ENCODE results near the gene PRR5. TPM values are rescaled to one million over a fixed set of nuclear protein-coding genes. Genes with fewer than 3 reads are reported as not detected.

PRR5 gene
- total RNA-seq, 2 donors from 2014 or later = 12.5 to 20.4 TPM

- DNase-seq (peak; percentile 84 to 89 (median 87)), ATAC-seq (peak; percentile 95)
- H3K36me3 ChIP-seq (replicated peaks in 1 of 2; ENCODE audit: insufficient read depth in 1 of 2, low read depth in 2 of 2) = no peaks in the 10 kb centered on the region
- intact Hi-C loops (cut with DNase I) = no loop called here
- no peaks in the 10 kb centered on the region for H3K9me3 ChIP-seq
- TF ChIP-seq CTCF (IDR thresholded peaks at IDR 0.05) (peak; percentile 97 to 99 (median 98)), POLR2A (IDR thresholded peaks at IDR 0.05) (no peak)
- no peaks in the 10 kb centered on the region for H3K27me3 ChIP-seq
- no peak overlapping the region for H3K27ac ChIP-seq
- peaks cover 10% of the 10 kb centered on the region for H3K4me1 ChIP-seq
- WGBS, 2 donors = 17 to 26% methylated on average over 14 to 20 of the region's 23 CpGs
- no peak overlapping the region for H3K4me3 ChIP-seq
Measured at GRCh38 chr22:44684506-44685383, 17.3 kb upstream of the PRR5 start.

GRCh38 chr22:44685384-44686056 lies 16.5 kb upstream of the PRR5 start:
- H3K36me3 ChIP-seq (replicated peaks in 1 of 2; ENCODE audit: insufficient read depth in 1 of 2, low read depth in 2 of 2) = no peaks in the 10 kb centered on the region
- peak; percentile 24 for ATAC-seq
- TF ChIP-seq CTCF (IDR thresholded peaks at IDR 0.05) = no peak
- TF ChIP-seq POLR2A (IDR thresholded peaks at IDR 0.05) = no peak
- no peak overlapping the region for H3K4me3 ChIP-seq
- no peaks in the 10 kb centered on the region for H3K9me3 ChIP-seq
- H3K27me3 ChIP-seq = no peaks in the 10 kb centered on the region
- intact Hi-C loops (cut with DNase I) = no loop called here
- no peak overlapping the region for H3K27ac ChIP-seq
- peaks cover 10% of the 10 kb centered on the region for H3K4me1 ChIP-seq
- WGBS, 2 donors = 47 to 68% methylated on average over 9 of the region's 11 CpGs
- DNase-seq = peak in 3 of 4 donors; percentile 36 to 60 (median 48)

GRCh38 chr22:44686873-44687600 lies 15.0 kb upstream of the PRR5 start:
- Histone ChIP-seq H3K36me3 (replicated peaks in 1 of 2; ENCODE audit: insufficient read depth in 1 of 2, low read depth in 2 of 2) (no peaks in the 10 kb centered on the region), H3K27ac (no peak overlapping the region), H3K27me3 (no peaks in the 10 kb centered on the region), H3K4me1 (peaks cover 10% of the 10 kb centered on the region), H3K4me3 (no peak overlapping the region), H3K9me3 (no peaks in the 10 kb centered on the region)
- TF ChIP-seq POLR2A (IDR thresholded peaks at IDR 0.05) (no peak), CTCF (IDR thresholded peaks at IDR 0.05) (no peak)
- DNase-seq (no peak), ATAC-seq (no peak)
- WGBS, 2 donors = 36 to 37% methylated on average over 10 of the region's 10 CpGs
- intact Hi-C loops (cut with DNase I) = no loop called here

- DNase-seq = no peak
- Histone ChIP-seq H3K4me3 (no peak overlapping the region), H3K4me1 (peaks cover 10% of the 10 kb centered on the region), H3K9me3 (no peaks in the 10 kb centered on the region), H3K36me3 (replicated peaks in 1 of 2; ENCODE audit: insufficient read depth in 1 of 2, low read depth in 2 of 2) (no peaks in the 10 kb centered on the region), H3K27me3 (no peaks in the 10 kb centered on the region), H3K27ac (no peak overlapping the region)
- no peak for ATAC-seq
- TF ChIP-seq CTCF (IDR thresholded peaks at IDR 0.05) (no peak), POLR2A (IDR thresholded peaks at IDR 0.05) (no peak)
- intact Hi-C loops (cut with DNase I) = no loop called here
- WGBS, 2 donors = 52 to 62% methylated on average over 10 of the region's 10 CpGs
Measured at GRCh38 chr22:44689173-44689572, 12.8 kb upstream of the PRR5 start.

All from body of pancreas (tissue), 4 donors.